Dedifferentiated amniotic fluid mesenchymal stem cell (primary cell): ENCODE data around the gene PRKCA.
"Not testable (repeated sequence)": the region's sequence is repeated elsewhere in the genome, so short reads cannot be mapped to it uniquely, and the experiment has no call there.

Source experiments
- DNase-seq: peaks from one replicate; pipeline ENCODE4 v3.0.0-alpha.2; 2016; ENCODE audit errors: extremely low spot score

The PRKCA gene

GRCh38 chr17:66715076-66715675 lies 412.8 kb downstream of the PRKCA start:
- DNase-seq: no peak

GRCh38 chr17:66715745-66716156 lies 413.3 kb downstream of the PRKCA start:
- DNase-seq: peak; percentile 45

- DNase-seq: no peak
Measured at GRCh38 chr17:66716236-66717026, 414.0 kb downstream of the PRKCA start.

GRCh38 chr17:66717641-66718058 lies 415.2 kb downstream of the PRKCA start:
- no peak for DNase-seq

- DNase-seq: no peak
Measured at GRCh38 chr17:66720027-66720426, 417.6 kb downstream of the PRKCA start.

- DNase-seq: no peak
Measured at GRCh38 chr17:66720567-66720966, 418.2 kb downstream of the PRKCA start.

GRCh38 chr17:66722341-66722740 lies 419.9 kb downstream of the PRKCA start:
- no peak for DNase-seq

GRCh38 chr17:66724581-66725341 lies 422.3 kb downstream of the PRKCA start:
- DNase-seq: peak; percentile 71

GRCh38 chr17:66725438-66725837 lies 423.0 kb downstream of the PRKCA start:
- not testable (repeated sequence) for DNase-seq

GRCh38 chr17:66725956-66726355 lies 423.5 kb downstream of the PRKCA start:
- no peak for DNase-seq

GRCh38 chr17:66726371-66726770 lies 424.0 kb downstream of the PRKCA start:
- no peak for DNase-seq

GRCh38 chr17:66726846-66727245 lies 424.4 kb downstream of the PRKCA start:
- DNase-seq: no peak

GRCh38 chr17:66727634-66728570 lies 425.5 kb downstream of the PRKCA start:
- DNase-seq: no peak

GRCh38 chr17:66730461-66730923 lies 428.1 kb downstream of the PRKCA start:
- DNase-seq: no peak

GRCh38 chr17:66733759-66734158 lies 431.3 kb downstream of the PRKCA start:
- no peak for DNase-seq

- no peak for DNase-seq
Measured at GRCh38 chr17:66734186-66734943, 432.0 kb downstream of the PRKCA start.

- peak; percentile 19 for DNase-seq
Measured at GRCh38 chr17:66737524-66737923, 435.1 kb downstream of the PRKCA start.

- no peak for DNase-seq
Measured at GRCh38 chr17:66738301-66738700, 435.9 kb downstream of the PRKCA start.

GRCh38 chr17:66739553-66739952 lies 437.1 kb downstream of the PRKCA start:
- DNase-seq: no peak

GRCh38 chr17:66740226-66740625 lies 437.8 kb downstream of the PRKCA start:
- DNase-seq: no peak

- no peak for DNase-seq
Measured at GRCh38 chr17:66743511-66743910, 441.1 kb downstream of the PRKCA start.
